Activated CD4-positive, alpha-beta T cell treated with anti-CD3 and anti-CD28 coated beads, Interleukin-10, Interleukin-2, amounts not matched to agents 100 ng/mL and 50 ng/mL, durations not matched to agents 16 hours and 8 hours (primary cell): ENCODE data around the gene FLRT3.

Source experiments
- DNase-seq: peaks from one replicate; pipeline ENCODE4 v3.0.0-alpha.2; 2020

Gene FLRT3

GRCh38 chr20:14313341-14314020 lies 23.9 kb downstream of the FLRT3 start:
- DNase-seq: no peak

GRCh38 chr20:14312001-14312400 lies 25.4 kb downstream of the FLRT3 start:
- DNase-seq: no peak

- DNase-seq: no peak
These were observed 26.3 kb downstream of the FLRT3 start for GRCh38 chr20:14310977-14311627.

GRCh38 chr20:14307956-14308355 lies 29.5 kb downstream of the FLRT3 start:
- no peak for DNase-seq

DNA sequence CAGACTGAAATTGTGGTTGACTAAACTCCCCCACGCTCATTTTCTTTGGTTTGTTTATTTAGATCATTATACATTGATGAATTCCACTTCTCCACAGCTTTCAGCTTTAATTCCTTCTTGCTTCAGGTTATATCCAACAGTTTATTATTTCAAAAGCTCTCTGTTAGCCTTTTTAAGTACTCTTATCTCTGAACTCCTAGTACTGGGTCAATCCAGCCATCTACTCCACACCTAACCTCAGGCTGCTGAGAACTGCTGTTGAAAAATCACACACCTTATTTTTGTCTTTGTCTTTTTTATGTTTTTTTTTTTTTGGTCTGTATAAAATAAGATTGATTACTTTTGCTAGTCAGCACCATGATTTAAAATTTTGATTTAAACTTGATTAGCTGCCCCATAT lies 32.9 kb downstream of the FLRT3 start:
- DNase-seq: no peak

- DNase-seq: no peak
These were observed 33.8 kb downstream of the FLRT3 start for GRCh38 chr20:14303651-14304050.

DNA sequence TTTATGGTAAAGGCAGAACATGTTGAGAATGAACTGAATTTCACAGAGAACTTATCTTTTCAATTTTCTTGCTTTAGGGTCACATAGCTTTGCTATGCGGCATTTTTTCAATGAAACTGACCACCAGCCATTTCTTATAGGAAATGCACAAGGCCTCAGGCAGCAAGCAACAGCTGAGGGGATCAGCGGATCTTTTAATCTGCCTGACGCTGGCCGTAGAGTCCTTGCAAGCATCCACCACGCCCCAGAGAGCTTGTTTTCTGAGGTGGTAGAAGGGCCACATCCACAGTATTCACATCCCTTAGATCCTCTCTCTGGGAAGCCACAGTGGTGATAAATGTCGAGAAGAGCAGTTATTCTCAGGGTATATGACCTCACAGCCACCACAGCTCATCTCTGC lies 34.3 kb downstream of the FLRT3 start:
- no peak for DNase-seq

DNA sequence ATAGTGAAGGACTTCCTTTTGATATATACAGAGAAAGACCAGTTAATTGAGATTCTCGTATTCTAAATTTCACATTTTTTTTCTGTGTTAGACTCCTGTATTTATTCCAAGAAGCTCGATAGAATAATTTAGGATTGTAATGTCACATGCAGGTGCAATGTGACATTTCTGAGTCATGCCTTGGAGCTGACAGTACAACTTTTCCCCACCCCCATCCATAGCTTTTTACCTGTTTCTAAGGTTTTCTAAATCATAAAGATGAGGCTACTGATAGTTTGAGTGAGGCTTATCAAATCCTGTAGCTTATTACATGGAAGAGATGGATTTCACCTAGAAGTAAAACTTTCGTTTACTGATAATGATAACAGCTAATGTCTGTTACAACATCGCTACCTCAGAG lies 37.6 kb downstream of the FLRT3 start:
- no peak for DNase-seq

GRCh38 chr20:14295770-14296309 lies 41.6 kb downstream of the FLRT3 start:
- no peak for DNase-seq

- DNase-seq: no peak
These were observed 42.2 kb downstream of the FLRT3 start for GRCh38 chr20:14295238-14295637.

DNA sequence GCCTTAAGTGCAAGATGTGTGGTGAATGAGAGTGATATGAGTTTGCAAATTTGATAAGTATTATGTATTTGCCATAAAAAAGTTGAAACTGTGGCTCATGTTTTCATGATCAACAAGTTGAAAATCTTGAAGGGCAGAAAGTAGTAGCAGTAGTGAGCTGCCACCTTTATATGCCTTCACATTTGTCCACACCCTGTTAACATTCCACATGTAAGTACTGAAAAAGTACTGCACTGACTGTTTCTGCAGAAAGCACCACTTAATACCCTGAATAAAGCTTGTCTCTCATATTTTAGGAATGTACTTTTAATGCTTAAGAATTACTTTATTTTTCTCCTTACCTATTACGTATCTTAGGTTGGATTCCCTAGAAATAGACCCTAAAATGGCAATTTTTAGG lies 45.9 kb downstream of the FLRT3 start:
- DNase-seq: no peak

DNA sequence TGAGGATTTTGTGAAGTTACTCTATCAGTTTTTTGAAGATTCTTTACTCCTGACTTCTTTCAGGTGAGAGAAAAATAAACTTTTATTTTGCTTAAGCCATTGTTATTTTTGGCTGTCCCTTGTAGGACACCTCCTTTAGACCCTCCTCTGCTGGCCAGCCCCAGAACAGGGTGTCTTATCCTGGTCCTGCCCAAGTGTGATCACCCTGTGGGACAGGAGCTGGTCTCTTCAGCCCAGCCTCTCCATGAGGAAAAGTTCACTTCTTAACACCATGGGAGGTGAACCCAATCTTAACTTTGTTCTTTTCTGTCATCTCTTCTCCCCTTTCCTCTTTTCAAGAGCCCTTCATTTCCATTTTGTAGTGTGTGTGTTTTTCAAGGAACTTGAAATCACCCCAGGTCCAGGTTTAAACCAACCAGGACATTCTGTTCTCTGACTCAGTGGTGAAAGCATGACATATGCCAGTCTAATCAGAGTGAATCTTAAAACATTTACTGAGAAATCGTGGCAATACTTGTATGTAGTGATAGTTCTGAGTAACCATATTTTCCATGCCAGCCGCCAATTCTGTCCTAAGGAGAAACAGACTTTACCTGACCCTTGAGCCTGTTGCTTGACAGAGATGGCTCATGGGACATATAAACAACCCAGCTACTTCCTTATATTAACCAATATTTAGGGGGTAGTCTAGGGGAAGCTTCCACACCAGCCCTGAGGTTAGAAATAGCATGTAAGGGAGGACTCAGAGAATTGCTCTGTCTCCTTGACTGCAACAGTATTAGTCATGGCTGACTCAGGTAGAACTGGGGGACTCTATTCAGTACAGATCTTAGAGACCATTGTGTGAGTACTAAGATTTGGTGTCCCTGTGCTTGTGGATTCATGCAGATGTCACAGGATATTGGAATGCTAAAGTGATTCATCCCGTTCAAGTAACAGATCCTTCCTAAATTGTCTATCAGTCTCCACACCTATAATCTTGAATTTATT lies 48.8 kb downstream of the FLRT3 start:
- DNase-seq: no peak

DNA sequence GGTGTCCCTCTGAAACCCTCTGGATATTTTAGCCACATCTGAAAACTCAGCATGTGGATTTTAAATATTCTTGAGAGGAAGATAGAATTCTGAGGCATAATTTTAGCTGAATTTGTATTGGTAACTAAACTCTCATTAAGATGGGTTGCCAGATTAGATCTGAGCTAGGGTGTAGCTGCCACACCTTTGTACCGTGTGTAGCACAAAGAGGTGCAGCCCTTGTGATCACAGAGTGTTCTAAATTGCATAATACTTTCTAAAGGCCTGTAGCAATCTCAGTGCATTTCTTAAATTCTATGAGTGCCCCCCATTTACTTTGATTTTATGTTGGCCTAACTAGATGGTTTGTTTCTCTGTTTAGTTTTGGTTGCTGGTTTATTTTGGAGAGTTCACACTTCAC lies 53.0 kb downstream of the FLRT3 start:
- DNase-seq: no peak

GRCh38 chr20:14282140-14282539 lies 55.3 kb downstream of the FLRT3 start:
- no peak for DNase-seq
